Measurements from ENCODE around the gene AKAP6. TPM values are rescaled to one million over a fixed set of nuclear protein-coding genes. Genes with fewer than 3 reads are reported as not detected.

Gene AKAP6
- total RNA-seq, 1 experiment from 2014 or later, result 1.1 TPM

GRCh38 chr14:32286602-32287001 lies 42.5 kb upstream of the AKAP6 start:
- no peaks in the 10 kb centered on the region for H3K9me3 ChIP-seq (ENCODE audit: control insufficient read depth, low read depth, low read length)
- H3T11ph ChIP-seq (ENCODE audit: low read length), result no peak overlapping the region
- H2BK20ac ChIP-seq (ENCODE audit: low read depth, low read length, poor library complexity, severe bottlenecking), result no peak overlapping the region
- H2AK5ac ChIP-seq (ENCODE audit: insufficient read length, low read length), result no peak overlapping the region
- H3K27me3 ChIP-seq (ENCODE audit: insufficient read depth, low read length), result no peaks in the 10 kb centered on the region
- no peaks in the 10 kb centered on the region for H3K79me2 ChIP-seq (ENCODE audit: insufficient read depth, low read length)
- no peaks in the 10 kb centered on the region; the same call in 1 of the 2 replicates for H3K27me3 Mint-ChIP-seq (ENCODE audit: low read depth)
- H4K91ac ChIP-seq (ENCODE audit: insufficient read length, low read depth, low read length), result no peak overlapping the region
- no peak overlapping the region for H3K4me2 ChIP-seq (ENCODE audit: insufficient read depth, insufficient read length, low read length)
- H4K20me1 ChIP-seq (ENCODE audit: control insufficient read depth, insufficient read depth, insufficient read length), result no peaks in the 10 kb centered on the region
- no peak overlapping the region for H2BK15ac ChIP-seq (ENCODE audit: low read depth, low read length)
- no peak overlapping the region for H3K56ac ChIP-seq (ENCODE audit: insufficient read length, low read depth, low read length)
- H3K4me3 Mint-ChIP-seq, result no peak overlapping the region
- no peak overlapping the region for H3K27ac ChIP-seq (ENCODE audit: insufficient read length, low read depth, low read length)
- peaks cover 3% of the 10 kb centered on the region in 2 experiments; a peak in 2 of 4 replicates for H3K4me1 Mint-ChIP-seq
- no peak overlapping the region for H3K9ac ChIP-seq (ENCODE audit: extremely low read depth, insufficient read length, low read length)
- no peak overlapping the region for H3K18ac ChIP-seq (ENCODE audit: insufficient read length, low read depth, low read length)
- no peak for TF ChIP-seq CTCF (conservative IDR thresholded peaks at IDR 0.05)
- H3K79me1 ChIP-seq (ENCODE audit: insufficient read depth, low read depth, low read length, poor library complexity, severe bottlenecking), result no peaks in the 10 kb centered on the region
- no peak overlapping the region for H3K27ac Mint-ChIP-seq
- H3K36me3 Mint-ChIP-seq (ENCODE audit: insufficient read depth in 1 of 3, low read depth in 3 of 3), result peaks cover 8 to 23% (median 8%) of the 10 kb centered on the region in 3 experiments
- no peak for DNase-seq
- H4K8ac ChIP-seq (replicated peaks; ENCODE audit: insufficient read length, low read depth, low read length), result no peak overlapping the region
- H3K4ac ChIP-seq (ENCODE audit: low read depth, low read length), result no peak overlapping the region
- peaks cover 25 to 26% of the 10 kb centered on the region in 2 experiments for H3K9me3 Mint-ChIP-seq
- no peaks in the 10 kb centered on the region for H3K23me2 ChIP-seq (ENCODE audit: insufficient read length, low read depth, low read length, poor library complexity, severe bottlenecking)
- no peak overlapping the region for H2BK12ac ChIP-seq (ENCODE audit: insufficient read length, low read depth, low read length)
- WGBS (ENCODE audit: extremely low coverage, insufficient read length, low lambda C conversion rate), result no CpG with 5 or more reads among the region's 1 CpG
- no peaks in the 10 kb centered on the region for H3K4me1 ChIP-seq (ENCODE audit: insufficient read depth, low read length)
- no peak overlapping the region for H4K5ac ChIP-seq (ENCODE audit: insufficient read length, low read depth, low read length)
- no peak overlapping the region for H2AFZ ChIP-seq (ENCODE audit: low read length)
- no peak overlapping the region for H2BK120ac ChIP-seq (ENCODE audit: low read depth, low read length, poor library complexity, severe bottlenecking)
- H3K23ac ChIP-seq (ENCODE audit: insufficient read length, low read depth, low read length), result no peak overlapping the region
- H2BK5ac ChIP-seq (ENCODE audit: insufficient read length, low read length), result no peak overlapping the region
- no peak overlapping the region for H3K14ac ChIP-seq (ENCODE audit: insufficient read depth, low read length)

All from H9 (cell line).